NCI-H510A (cell line): ENCODE results near the gene YDJC.
A peak's percentile ranks its signal among the peaks of the same experiment; 100 is the strongest.
"Not testable (repeated sequence)": the region's sequence is repeated elsewhere in the genome, so short reads cannot be mapped to it uniquely, and the experiment has no call there.

Experiments
- DNase-seq: peaks from one replicate; lab custom pipeline; 2025; lab: John Stamatoyannopoulos, UW

Gene YDJC

DNA sequence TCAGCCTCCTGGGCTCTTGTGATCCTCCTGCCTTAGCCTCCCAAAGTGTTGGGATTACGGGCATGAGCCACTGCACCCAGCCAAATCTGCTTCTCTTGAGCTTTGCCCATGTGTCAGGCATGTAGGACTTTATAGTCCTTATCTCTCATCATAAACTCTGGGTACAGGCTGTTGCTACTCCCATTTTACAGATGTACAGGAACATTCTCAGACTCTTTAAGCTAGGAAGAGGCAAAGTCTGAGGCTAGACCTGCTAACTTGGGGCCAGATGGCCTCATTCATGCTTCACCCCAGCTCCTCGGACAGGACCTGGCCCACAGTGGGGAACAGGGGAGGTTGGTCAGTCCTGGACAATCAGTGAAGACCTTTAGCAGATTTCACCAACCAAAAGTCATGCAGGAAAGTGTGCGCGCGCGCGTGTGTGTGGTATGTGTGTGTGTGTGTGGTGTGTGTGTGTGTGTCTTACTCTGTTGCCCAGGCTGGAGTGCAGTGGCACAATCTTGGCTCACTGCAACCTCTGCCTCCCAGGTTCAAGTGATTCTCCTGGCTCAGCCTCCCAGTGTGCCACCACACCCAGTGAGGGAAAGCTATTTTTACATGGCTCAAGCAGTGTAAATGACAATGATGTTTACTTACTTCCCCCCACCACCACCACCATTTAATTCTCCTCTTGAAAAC lies 23.8 kb downstream of the YDJC start:
- DNase-seq = no peak

DNA sequence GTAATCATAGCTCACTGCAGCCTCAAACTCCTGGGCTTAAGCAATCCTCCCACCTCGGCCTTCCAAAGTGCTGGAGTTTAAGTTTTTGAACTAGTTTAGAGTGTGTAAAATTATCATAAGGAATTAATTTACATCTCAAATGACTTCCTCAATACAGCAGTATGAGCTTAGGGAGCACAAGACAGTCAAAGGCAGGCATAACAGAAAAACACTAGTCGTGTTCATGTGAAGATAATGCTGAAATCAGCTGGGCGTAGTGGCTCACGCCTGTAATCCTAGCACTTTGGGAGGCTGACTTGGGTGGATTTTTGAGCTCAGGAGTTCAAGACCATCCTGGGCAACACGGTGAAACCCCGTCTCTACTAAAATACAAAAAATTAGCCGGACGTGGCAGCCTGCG lies 25.8 kb downstream of the YDJC start:
- no peak for DNase-seq

- DNase-seq = no peak
Measured at GRCh38 chr22:21602579-21602978, 27.2 kb downstream of the YDJC start.

GRCh38 chr22:21599053-21599893 lies 30.5 kb downstream of the YDJC start:
- no peak for DNase-seq

DNA sequence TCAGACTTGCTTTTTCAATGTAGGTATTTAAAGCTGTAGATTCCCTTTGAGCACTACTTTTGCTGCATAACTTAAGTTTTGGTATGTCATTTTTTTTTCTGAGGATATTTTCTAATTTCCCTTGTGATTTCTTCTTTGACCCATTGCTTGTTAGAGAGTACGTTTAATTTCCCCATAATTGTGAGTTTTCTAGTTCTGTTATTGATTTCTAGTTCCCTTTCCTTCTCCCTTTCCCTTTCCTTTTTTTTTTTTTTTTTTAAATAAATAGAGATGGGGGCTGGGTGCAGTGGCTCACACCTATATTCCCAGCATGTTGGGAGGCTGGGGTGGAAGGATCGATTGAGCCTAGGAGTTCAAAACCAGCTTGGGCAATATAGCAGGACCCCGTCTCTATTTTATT lies 31.5 kb downstream of the YDJC start:
- DNase-seq = no peak

DNA sequence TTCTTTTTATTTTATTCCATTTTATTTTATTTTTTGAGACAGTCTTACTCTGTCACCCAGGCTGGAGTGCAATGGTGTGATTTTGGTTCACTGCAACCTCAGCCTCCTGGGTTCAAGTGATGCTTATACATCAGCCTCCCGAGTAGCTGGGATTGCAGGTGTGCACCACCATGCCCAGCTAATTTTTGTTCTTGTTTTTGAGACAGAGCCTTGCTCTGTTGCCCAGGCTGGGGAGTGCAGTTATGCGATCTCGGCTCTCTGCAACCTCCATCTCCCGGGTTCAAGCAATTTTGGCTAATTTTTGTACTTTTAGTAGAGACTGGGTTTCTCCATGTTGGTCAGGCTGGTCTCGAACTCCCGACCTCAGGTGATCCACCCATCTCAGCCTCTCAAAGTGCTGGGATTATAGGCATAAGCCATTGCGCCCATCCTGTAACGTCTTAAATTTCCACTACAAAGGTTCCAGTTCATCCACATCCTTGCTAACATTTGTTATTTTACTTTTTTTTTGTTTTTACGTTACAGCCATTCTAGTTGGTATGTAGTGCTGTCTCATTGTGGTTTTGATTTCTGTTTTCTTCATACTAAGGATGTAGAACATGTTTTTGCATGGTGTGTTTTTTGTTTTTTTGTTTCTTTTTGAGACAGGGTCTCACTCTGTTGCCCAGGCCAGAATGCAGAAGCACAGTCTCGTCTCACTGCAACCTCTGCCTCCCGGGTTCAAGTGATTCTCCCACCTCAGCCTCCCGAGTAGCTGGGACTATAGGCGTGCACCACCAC lies 33.3 kb downstream of the YDJC start:
- not testable (repeated sequence) for DNase-seq

- DNase-seq = no peak
Measured at GRCh38 chr22:21594865-21595452, 34.9 kb downstream of the YDJC start.

GRCh38 chr22:21593406-21594232 lies 36.2 kb downstream of the YDJC start:
- no peak for DNase-seq

- no peak for DNase-seq
Measured at GRCh38 chr22:21592422-21592821, 37.4 kb downstream of the YDJC start.

GRCh38 chr22:21591695-21592094 lies 38.1 kb downstream of the YDJC start:
- no peak for DNase-seq

- no peak for DNase-seq
Measured at GRCh38 chr22:21590809-21591641, 38.8 kb downstream of the YDJC start.

GRCh38 chr22:21589396-21589795 lies 40.4 kb downstream of the YDJC start:
- DNase-seq = no peak

DNA sequence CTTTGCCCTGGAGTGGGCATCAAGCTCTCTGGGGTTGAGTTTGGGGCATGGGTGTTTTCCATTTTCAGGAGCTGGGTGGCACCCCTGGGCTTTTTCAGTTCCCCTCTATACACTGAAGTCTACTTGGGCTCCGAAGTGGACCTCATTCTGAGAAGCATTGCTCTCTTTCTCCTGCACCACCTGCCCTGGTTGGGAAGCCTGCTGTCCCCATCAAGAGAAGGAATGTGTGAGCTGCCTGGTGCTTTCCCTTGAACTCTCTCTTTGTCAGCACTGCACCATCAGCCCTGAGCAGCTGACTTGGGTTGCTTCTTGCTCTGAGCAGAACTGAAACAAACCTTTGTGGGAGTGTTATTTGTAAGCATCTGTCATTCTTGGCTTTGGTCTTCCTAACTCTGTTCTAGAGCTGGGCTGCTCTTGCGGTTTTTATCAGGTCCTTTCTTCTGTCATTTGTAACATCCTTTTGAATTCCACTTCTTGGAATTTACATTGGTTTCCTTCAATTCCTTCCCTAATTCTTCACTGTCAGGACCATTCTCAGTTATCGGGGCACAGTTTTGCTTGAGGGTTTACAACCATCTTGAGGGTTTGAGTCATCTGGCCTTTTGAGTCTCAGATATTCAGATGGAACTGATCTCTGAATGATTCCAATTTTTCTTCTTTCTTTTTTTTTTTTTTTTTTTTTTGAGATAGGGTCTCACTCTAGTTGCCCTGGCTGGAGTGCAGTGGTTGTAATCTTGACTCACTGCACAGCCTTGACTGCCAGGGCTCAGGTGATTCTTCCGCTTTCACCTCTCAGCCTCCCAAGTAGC lies 41.8 kb downstream of the YDJC start:
- no peak for DNase-seq

GRCh38 chr22:21585389-21585788 lies 44.4 kb downstream of the YDJC start:
- no peak for DNase-seq

DNA sequence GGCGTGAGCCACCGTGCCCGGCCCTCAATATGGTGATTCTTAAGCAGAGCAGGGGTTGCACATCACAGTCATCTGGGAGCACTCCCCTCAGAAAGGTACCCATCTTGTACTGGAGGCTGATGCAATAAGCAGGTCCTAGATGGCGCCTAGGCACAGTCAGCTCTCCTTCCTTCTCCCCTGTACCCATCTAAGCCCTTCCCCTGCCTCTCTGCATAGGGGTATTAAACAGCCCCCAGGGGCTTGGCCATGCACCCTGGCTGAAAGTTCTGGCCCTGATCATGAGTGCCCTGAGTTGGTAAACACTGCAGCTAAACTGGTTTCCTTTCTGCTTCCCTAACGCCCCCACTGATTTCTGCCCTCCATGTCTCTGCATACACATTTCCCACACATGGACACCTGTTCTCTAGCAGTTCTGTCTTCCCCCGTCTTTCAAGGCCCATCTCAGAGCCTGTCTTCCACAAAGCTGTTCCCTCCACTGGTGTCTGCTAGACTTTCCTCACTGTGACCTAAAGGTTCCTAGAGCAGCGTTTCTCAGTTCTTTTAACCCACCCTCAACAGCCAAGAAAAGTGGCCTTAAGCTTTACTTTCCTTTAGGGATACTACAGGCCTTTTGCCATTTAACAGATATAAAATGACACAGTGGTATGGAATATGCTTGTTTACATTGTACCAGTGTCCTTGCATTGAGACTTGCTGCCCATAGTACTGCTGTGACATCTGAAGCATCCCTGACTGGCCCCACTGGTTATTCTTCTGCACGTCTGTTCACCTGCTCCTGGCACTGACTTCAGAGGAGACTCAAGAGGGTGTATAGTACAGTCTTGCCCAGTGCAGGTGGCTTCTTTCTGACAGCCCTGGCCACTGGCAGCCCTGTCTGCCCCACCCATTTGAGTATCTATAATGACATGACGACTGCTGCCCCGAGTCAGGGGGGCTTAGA lies 46.8 kb downstream of the YDJC start:
- DNase-seq = peak; percentile 49

DNA sequence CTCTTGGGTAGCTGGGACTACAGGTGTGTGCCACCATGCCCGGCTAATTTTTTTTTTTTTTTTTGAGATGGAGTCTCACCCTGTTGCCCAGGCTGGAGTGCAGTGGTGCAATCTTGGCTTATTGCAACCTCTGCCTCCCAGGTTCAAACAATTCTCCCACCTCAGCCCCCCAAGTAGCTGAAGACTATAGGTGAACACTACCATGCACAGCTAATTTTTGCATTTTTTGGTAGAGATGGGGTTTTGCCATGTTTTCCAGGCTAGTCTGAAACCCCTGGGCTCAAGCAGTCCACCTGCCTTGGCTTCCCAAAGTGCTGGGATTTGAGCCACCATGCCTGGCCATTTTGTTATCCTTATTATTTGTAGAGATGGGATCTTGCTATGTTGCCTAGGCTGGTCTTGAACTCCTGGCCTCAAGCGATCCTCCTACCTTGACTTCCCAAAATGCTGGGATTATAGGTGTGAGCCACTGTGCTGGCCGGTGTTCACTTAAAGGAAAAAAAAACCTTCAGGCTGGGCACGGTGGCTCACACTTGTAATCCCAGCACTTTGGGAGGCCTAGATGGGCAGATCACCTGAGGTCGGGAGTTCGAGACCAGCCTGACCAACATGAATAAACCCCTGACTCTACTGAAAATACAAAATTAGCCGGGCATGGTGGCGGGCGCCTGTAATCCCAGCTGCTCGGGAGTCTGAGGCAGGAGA lies 48.7 kb downstream of the YDJC start:
- DNase-seq = not testable (repeated sequence)

DNA sequence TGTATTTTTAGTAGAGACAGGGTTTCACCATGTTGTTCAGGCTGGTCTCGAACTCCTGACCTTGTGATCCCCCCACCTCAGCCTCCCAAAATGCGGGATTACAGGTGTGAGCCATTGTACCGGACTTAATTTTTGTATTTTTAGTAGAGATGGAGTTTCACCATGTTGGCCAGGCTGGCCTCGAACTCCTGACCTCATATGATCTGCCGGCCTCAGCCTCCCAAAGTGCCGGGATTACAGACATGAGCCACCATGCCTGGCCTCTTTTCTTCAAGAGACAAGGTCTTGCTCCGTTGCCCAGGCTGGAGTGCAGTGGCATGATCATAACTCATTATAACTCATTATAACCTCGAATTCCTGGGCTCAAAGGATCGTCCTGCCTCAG lies 49.2 kb downstream of the YDJC start:
- not testable (repeated sequence) for DNase-seq

- DNase-seq = no peak
Measured at GRCh38 chr22:21579474-21579851, 50.4 kb downstream of the YDJC start.
